Esophagus mucosa (tissue), 1 donor: Measurements from ENCODE around the gene GMNN. TPM values are rescaled to one million over a fixed set of nuclear protein-coding genes. Genes with fewer than 3 reads are reported as not detected.
"Not testable (repeated sequence)": the region's sequence is repeated elsewhere in the genome, so short reads cannot be mapped to it uniquely, and the experiment has no call there.

ENCODE experiments used
- ATAC-seq: fragments of 200-7000 bp; cut with Tn5 transposase; one replicate; pipeline ENCODE4 v1.9.1; 2020
- total RNA-seq: library from RNA; stranded (reverse); gene quantifications from one replicate; pipeline ENCODE4 v1.2.4, GENCODE V29; 2023
- donor health status: DM: yes; HTN: yes; CAD: no.

The GMNN gene
- total RNA-seq, 1 donor from 2014 or later: 14.9 TPM

- no peak for ATAC-seq
Observed at GRCh38 chr6:24763578-24763977, 11.2 kb upstream of the GMNN start.

GRCh38 chr6:24764833-24765828 is 9.6 kb upstream of the GMNN start:
- not testable (repeated sequence) for ATAC-seq

- not testable (repeated sequence) for ATAC-seq
Observed at GRCh38 chr6:24765968-24766367, 8.8 kb upstream of the GMNN start.

DNA sequence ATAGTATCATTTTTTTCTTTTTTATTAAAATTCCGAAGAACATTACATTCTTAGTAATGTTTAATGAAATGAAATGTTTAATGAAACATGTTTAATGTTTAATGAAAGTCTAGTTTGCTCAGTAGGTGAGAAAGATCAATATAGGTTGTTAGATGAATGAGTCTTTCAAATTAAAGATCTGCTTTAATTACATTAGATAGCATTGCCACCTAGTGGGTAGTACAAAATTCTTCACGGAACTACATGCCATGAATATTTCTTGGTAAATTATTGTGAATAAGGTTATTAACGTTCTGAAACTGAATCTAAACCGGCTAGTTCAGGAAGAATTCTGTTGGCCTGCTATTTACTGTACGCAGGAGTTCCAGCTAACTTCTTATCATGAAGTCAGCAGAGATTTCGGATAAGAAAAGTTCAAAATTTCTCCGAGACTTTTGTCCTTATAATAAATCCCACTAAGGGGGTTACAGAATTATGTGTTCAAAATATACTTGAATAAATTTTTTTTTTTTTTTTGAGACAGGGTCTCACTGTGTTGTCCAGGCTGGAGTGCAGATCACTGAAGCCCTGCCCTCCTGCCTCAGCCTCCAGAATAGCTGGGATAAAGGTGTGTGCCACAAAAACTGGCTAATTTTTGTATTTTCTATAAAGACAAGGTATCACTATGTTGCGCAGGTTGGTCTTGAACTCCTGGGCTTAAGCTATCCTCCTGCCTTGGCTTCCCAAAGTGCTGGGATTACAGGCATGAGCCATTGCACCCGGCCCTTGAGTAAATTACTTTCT is 7.9 kb upstream of the GMNN start:
- ATAC-seq: peak; percentile 64

- no peak for ATAC-seq
Observed at GRCh38 chr6:24768361-24768760, 6.4 kb upstream of the GMNN start.

DNA sequence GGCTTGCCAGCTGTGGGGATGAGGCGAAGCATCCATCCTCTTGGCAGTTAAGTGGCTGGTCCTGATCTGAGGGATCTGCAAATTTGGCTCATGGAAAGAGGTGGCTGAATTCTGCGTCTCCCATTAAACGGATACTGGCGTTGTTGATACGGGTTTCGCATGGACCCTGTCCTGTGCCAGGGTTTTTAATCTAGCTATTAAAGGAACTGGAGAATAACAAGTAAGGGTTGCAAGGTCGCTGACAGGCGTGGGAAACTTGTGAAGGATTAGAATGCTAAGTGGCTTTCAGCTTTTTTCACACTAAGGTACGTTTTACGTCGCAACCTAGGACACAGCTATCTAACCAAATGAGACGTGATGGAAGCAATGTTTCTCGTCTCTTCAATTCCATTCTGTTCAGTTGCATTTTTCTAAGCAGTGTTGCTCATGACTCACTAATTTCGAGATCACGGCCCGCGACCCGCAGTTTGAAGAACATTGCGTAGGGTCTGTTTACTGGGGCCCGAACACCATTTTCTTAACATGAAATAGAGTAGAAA is 852 bp downstream of the GMNN start:
- ATAC-seq: no peak

- ATAC-seq: no peak
Observed at GRCh38 chr6:24777227-24777626, 2.5 kb downstream of the GMNN start.

DNA sequence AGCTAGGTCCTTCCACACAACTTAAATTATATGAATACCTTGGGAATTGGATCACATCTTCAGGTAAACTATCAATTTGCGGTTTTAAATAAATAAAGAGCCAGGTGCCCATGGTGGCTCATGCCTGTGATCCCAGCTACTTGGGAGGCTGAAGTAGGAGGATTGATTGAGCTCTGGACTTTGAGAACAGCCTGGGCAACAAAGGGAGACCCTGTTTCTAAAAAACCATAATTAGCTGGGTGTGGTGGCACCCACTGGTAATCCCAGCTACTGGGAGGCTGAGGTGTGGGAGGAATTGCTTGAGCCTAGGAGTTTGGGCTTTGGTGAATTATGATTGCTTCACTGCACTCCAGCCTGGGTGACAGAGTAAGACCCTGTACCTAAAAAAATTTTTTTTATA is 3.4 kb downstream of the GMNN start:
- ATAC-seq: no peak

DNA sequence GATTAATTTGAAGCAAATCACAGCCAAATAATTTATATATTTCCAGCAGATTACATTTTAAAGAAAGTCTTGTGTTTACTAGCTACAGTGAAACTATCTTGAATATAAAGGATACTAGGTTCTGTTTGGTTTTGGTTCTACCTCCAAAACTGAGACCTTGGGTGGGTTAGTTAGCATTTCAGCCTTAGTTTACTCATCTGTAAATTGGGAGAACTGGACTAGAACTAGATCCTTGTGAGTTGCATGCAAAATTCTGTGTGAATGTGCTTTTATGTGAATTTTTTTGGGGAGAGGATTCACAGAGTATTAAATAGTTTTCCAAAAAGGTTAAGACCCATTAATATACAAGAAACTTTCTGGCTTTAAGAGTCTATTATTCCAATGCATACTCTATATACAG is 4.1 kb downstream of the GMNN start:
- no peak for ATAC-seq

DNA sequence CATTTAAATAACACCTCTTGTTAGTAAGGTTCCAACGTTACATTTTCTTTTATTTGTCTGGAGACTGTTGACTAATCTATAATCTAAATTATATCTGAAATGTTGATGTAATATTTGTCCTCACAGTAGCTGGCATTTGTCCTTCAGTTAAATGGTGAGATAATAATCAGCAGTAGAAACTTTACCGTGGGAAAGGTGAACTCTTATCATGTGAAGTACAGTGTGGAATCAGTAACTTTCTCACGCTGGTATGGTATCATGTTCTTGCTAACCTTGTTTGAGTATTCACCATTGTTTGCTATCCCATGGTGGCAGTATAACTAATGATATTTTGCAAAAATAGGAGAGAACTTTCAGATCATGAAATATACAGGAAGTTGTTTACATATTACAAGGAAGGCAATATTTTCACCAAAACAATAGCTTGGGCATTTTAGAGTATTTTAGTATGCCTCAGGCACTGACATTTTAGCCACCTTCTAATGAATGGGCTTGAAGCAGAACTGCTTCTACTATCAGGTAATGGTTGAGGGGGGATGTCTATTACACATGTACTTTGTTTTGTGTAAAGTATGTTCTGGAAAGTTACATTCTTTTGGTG is 4.8 kb downstream of the GMNN start:
- no peak for ATAC-seq

- no peak for ATAC-seq
Observed at GRCh38 chr6:24780206-24780605, 5.5 kb downstream of the GMNN start.

GRCh38 chr6:24788031-24788665 is 13.4 kb downstream of the GMNN start:
- no peak for ATAC-seq

DNA sequence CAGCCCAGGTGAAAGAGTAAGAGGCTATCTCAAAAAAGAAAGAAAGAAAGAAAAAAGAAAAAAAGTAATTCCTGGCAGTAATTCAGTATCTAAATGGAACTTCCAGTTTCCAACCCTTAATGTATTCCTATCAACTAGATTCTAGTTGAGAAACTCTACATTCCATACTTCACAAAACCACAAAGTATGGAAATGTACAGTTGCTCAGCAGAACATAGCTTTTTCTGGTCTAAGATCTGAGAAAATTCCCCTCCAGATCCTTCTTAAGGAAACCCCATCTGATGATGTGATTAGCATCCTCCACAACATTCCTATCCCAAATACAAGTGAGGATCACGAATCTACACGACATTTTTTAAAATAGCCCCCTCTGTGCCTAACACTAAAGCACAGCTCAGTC is 20.4 kb downstream of the GMNN start:
- ATAC-seq: no peak

GRCh38 chr6:24796616-24797290 is 22.0 kb downstream of the GMNN start:
- ATAC-seq: no peak

GRCh38 chr6:24797596-24798216 is 23.0 kb downstream of the GMNN start:
- ATAC-seq: no peak

- no peak for ATAC-seq
Observed at GRCh38 chr6:24798740-24799540, 24.2 kb downstream of the GMNN start, which contains the start of gene ARMH2. Gene ARMH2 (minus strand): TSS chr6:24798917. CDS start chr6:24798857, 60 bp downstream.

DNA sequence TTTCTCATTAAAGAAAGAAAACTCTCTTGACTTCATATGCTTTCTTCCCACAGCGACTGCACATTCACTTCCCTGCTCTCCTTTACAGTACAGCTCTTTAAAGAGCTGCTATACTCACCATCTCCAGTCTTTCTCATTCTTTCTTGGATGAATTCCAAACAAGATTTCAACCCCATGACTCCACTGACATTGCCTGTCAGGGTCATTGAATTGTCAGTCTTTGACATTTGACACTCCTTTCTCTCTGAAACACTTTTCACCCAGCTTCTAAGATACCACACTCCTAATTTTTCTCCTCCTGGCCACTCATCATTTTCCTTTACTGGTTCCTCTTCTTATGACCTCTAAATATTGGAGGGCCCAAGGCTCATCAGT is 24.8 kb downstream of the GMNN start:
- ATAC-seq: no peak

- ATAC-seq: no peak
Observed at GRCh38 chr6:24802271-24803059, 27.7 kb downstream of the GMNN start.

- no peak for ATAC-seq
Observed at GRCh38 chr6:24807584-24807983, 32.8 kb downstream of the GMNN start.
